Thoracic aorta (tissue), 2 donors: ENCODE measurements around the gene RPL26. TPM values are rescaled to one million over a fixed set of nuclear protein-coding genes. Genes with fewer than 3 reads are reported as not detected.
A peak's percentile ranks its signal among the peaks of the same experiment; 100 is the strongest.

Experiments used
- ATAC-seq: fragments of 150-250 bp; one replicate; pipeline ENCODE4 v1.8.0; 2017; ENCODE audit warnings: low read depth; ENCODE audit not compliant: insufficient number of reproducible peaks, low FRiP score
- DNase-seq: peaks from one replicate; pipeline ENCODE4 v3.0.0-alpha.2; 2020; ENCODE audit warnings: low spot score
- H3K27ac ChIP-seq, 2 donors: fragments of 200-600 bp; sonication (generic); 1 replicate in 1 of 2; 2 replicates in 1 of 2; pipeline ENCODE4 v1.5.1; 2016; ENCODE audit warnings: mild to moderate bottlenecking in 2 of 2, moderate library complexity in 2 of 2
- H3K27me3 ChIP-seq: fragments of 200-600 bp; sonication (generic); replicated peaks from 2 replicates; pipeline ENCODE4 v1.6.0; 2016; ENCODE audit warnings: mild to moderate bottlenecking; ENCODE audit not compliant: insufficient read depth
- H3K36me3 ChIP-seq: fragments of 200-600 bp; sonication (generic); one replicate; pipeline ENCODE4 v1.5.1; 2016
- H3K4me1 ChIP-seq, 2 donors: fragments of 200-600 bp; sonication (generic); 1 replicate in 1 of 2; 2 replicates in 1 of 2; pipeline versions ENCODE4 v1.5.1 to v1.6.0; 2016; ENCODE audit warnings: low read depth in 2 of 2, mild to moderate bottlenecking in 1 of 2; ENCODE audit not compliant: control insufficient read depth in 1 of 2
- H3K4me3 ChIP-seq: fragments of 200-600 bp; sonication (generic); 2 replicates; pipeline ENCODE4 v1.5.1; 2016; ENCODE audit warnings: mild to moderate bottlenecking
- H3K9me3 ChIP-seq: fragments of 200-600 bp; sonication (generic); 2 replicates; pipeline ENCODE4 v1.5.1; 2016
- total RNA-seq, 2 donors: library from RNA; depleted of rRNA; stranded (reverse); fragments of >200 nt; gene quantifications; one replicate each; pipeline versions ENCODE4 v1.1.0 to v1.2.3, GENCODE V29; 2016
- TF ChIP-seq, protein P1 (sequence below): fragments of 200-600 bp; sonication (generic); IDR thresholded peaks from one replicate; pipeline ENCODE4 v1.5.1; 2019; ENCODE audit warnings: antibody characterized with exemption

Gene RPL26
- total RNA-seq, 2 donors from 2014 or later: 1,235 to 1,884 TPM

- H3K4me3 ChIP-seq: no peak overlapping the region
- peak overlapping the region in 1 of 2 donors; percentile 14 for H3K27ac ChIP-seq
- no peaks in the 10 kb centered on the region for H3K9me3 ChIP-seq
- H3K4me1 ChIP-seq: peaks cover 5 to 14% of the 10 kb centered on the region in 2 donors
- no peak for ATAC-seq
- no peaks in the 10 kb centered on the region for H3K36me3 ChIP-seq
- TF ChIP-seq, protein P1, sequence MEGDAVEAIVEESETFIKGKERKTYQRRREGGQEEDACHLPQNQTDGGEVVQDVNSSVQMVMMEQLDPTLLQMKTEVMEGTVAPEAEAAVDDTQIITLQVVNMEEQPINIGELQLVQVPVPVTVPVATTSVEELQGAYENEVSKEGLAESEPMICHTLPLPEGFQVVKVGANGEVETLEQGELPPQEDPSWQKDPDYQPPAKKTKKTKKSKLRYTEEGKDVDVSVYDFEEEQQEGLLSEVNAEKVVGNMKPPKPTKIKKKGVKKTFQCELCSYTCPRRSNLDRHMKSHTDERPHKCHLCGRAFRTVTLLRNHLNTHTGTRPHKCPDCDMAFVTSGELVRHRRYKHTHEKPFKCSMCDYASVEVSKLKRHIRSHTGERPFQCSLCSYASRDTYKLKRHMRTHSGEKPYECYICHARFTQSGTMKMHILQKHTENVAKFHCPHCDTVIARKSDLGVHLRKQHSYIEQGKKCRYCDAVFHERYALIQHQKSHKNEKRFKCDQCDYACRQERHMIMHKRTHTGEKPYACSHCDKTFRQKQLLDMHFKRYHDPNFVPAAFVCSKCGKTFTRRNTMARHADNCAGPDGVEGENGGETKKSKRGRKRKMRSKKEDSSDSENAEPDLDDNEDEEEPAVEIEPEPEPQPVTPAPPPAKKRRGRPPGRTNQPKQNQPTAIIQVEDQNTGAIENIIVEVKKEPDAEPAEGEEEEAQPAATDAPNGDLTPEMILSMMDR: no peak
- no peaks in the 10 kb centered on the region for H3K27me3 ChIP-seq
- DNase-seq: no peak
These were observed 37.3 kb upstream of the RPL26 start for GRCh38 chr17:8420041-8420934.

- H3K27ac ChIP-seq: no peak overlapping the region
- H3K4me1 ChIP-seq: peaks cover 5 to 14% of the 10 kb centered on the region in 2 donors
- no peaks in the 10 kb centered on the region for H3K9me3 ChIP-seq
- no peak for DNase-seq
- no peaks in the 10 kb centered on the region for H3K27me3 ChIP-seq
- TF ChIP-seq, protein P1: no peak
- H3K4me3 ChIP-seq: no peak overlapping the region
- no peak for ATAC-seq
- H3K36me3 ChIP-seq: no peaks in the 10 kb centered on the region
These were observed 36.3 kb upstream of the RPL26 start for GRCh38 chr17:8419305-8419704.

GRCh38 chr17:8418471-8418870 lies 35.5 kb upstream of the RPL26 start:
- no peaks in the 10 kb centered on the region for H3K27me3 ChIP-seq
- no peaks in the 10 kb centered on the region for H3K36me3 ChIP-seq
- ATAC-seq: no peak
- peaks cover 5 to 14% of the 10 kb centered on the region in 2 donors for H3K4me1 ChIP-seq
- DNase-seq: no peak
- TF ChIP-seq, protein P1: no peak
- H3K9me3 ChIP-seq: no peaks in the 10 kb centered on the region
- H3K4me3 ChIP-seq: no peak overlapping the region
- no peak overlapping the region for H3K27ac ChIP-seq

DNA sequence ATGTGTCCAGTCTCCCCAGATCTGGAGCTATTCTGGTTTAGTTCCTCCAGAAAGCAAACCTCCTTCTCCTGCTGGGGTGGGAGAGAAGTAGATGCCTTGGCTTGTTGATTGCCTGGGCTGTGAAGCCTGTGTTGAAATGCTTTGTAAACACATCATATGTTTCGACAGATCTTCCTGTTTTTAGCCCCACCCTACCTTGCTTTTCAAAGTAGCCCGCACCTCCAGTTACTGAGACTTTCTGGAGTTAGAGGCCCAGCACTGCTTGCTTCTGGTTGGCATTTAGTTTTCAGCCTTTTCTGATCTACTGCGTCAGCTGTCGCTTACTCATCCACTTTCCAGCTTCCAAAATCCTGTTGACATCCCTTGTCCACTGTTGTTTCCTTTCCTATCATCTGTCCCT lies 34.8 kb upstream of the RPL26 start:
- TF ChIP-seq, protein P1: no peak
- no peak overlapping the region for H3K4me3 ChIP-seq
- no peak overlapping the region for H3K27ac ChIP-seq
- no peak for DNase-seq
- no peaks in the 10 kb centered on the region for H3K36me3 ChIP-seq
- ATAC-seq: no peak
- H3K9me3 ChIP-seq: no peaks in the 10 kb centered on the region
- no peaks in the 10 kb centered on the region for H3K27me3 ChIP-seq
- peaks cover 5 to 14% of the 10 kb centered on the region in 2 donors for H3K4me1 ChIP-seq

DNA sequence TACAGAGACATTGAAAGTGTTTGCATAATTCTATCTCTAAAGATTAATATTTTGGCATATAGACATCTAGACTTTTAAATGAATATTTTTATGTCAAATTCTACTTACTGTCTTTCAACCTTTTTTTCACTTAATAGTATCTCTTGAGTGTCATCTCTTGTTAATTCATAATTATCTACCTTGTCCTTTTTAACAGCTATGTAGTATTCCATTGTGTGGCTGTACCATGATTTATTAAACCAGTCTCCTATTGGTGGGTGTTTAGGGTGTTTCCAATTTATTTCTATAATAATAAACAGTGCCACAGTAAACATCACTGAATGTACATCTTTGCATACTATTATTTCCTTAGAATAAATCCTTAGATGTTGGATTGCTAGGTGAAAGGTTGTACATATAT lies 30.9 kb upstream of the RPL26 start:
- no peak overlapping the region for H3K4me3 ChIP-seq
- peaks cover 4 to 5% of the 10 kb centered on the region in 2 donors for H3K4me1 ChIP-seq
- no peaks in the 10 kb centered on the region for H3K36me3 ChIP-seq
- ATAC-seq (no peak), DNase-seq (no peak)
- H3K27ac ChIP-seq: no peak overlapping the region
- TF ChIP-seq, protein P1: no peak
- no peaks in the 10 kb centered on the region for H3K27me3 ChIP-seq
- H3K9me3 ChIP-seq: no peaks in the 10 kb centered on the region
